Brain pericyte (primary cell): ENCODE measurements around the gene NPIPA1.
"Not testable (repeated sequence)": the region's sequence is repeated elsewhere in the genome, so short reads cannot be mapped to it uniquely, and the experiment has no call there.

ENCODE experiments used
- DNase-seq: peaks from one replicate; pipeline ENCODE4 v3.0.0-alpha.2; 2012; ENCODE audit warnings: low read depth, low spot score

Gene NPIPA1

DNA sequence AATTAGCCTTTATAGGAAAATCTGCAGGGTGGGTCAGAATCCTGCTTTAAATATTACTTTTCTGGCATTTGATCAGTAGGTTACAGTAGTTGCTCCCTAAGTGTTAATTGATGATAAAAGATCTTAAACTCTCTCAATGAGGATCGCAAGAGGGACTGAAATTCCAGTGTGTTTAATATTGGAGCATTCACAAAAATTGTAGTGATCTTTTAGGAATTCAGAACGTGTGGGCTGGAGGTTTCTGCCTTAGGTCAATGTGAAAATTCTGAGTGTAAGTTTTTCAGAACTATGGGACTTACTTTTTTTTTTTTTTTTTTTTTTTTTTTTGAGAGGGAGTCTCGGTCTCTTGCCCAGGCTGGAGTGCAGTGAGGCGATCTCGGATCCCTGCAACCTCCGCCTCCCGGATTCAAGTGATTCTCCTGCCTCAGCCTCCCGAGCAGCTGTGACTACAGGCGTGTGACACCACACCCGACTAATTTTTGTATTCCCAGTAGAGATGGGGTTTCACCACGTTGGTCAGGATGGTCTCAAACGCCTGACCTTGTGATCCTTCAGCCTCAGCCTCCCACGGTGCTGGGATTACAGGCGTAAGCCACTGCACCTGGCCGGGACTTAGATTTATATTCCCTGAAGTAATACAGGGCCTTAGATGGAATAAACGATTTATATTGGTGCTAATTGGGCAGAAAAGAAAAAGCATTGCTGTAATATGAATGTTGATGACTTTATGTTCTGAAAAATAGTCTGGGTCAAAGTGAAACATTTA, 39.9 kb downstream of the NPIPA1 start:
- DNase-seq: not testable (repeated sequence)

- DNase-seq: not testable (repeated sequence)
Observed at GRCh38 chr16:14978281-14978680, 41.0 kb downstream of the NPIPA1 start.

DNA sequence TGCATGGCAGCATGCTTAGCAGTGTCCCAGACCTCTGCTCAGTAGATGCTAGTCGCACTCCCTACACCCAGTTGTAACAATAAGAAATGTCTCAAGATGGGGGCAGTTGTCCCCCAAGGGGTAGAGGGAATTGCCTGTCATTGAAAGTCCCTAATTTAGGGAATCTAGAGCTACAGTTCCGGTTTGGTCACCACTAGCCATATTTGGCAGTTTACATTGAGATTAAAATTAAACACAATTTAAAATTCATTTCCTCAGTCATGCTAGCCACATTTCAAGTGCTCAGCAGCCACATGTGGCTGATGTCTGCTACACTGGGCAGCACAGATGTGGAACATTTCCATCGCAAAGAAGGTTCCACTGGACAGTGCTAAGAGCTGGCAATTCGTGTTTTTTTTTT, 41.7 kb downstream of the NPIPA1 start:
- not testable (repeated sequence) for DNase-seq

DNA sequence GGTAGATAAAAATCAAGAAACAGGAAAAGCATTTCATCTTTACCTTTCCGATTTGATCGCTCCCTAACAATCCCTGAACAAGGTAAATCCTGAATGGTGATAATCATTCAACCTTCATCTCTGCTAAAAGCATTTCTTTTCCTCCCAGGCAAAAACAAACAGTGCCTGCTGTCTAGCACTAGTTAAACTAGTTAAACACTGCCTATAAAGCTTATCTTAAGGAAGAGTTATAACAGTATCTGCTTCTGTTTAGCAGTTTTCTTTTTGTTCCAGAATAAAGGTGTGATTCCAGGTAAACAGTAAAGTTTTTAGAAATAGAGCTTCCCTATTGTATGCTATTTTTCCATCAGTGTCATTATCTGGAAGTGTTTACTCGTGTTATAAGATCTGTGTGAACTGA, 44.0 kb downstream of the NPIPA1 start:
- DNase-seq: not testable (repeated sequence)

- DNase-seq: not testable (repeated sequence)
Observed at GRCh38 chr16:14982521-14982920, 45.3 kb downstream of the NPIPA1 start.

DNA sequence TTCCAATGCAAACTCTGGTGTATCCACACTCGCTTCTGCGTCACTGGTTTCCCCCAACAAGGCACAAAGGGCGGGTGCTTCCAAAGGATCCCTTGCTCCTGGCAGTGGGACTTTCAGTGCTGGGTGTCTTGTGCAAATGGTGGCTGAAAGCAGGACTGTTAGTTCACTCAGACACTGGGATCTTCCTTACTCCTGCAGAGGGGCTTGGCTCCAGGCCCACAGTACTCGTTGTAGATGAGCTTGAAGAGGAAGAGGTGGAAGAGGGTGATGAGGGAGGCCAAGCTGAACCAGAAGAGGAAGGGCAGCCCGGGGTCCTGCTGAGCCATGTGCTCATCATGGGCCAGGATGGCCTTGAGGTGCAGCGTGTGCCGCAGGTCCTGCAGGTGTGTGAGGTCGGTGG, 50.8 kb downstream of the NPIPA1 start:
- not testable (repeated sequence) for DNase-seq

- not testable (repeated sequence) for DNase-seq
Observed at GRCh38 chr16:14988661-14989191, 51.5 kb downstream of the NPIPA1 start.

DNA sequence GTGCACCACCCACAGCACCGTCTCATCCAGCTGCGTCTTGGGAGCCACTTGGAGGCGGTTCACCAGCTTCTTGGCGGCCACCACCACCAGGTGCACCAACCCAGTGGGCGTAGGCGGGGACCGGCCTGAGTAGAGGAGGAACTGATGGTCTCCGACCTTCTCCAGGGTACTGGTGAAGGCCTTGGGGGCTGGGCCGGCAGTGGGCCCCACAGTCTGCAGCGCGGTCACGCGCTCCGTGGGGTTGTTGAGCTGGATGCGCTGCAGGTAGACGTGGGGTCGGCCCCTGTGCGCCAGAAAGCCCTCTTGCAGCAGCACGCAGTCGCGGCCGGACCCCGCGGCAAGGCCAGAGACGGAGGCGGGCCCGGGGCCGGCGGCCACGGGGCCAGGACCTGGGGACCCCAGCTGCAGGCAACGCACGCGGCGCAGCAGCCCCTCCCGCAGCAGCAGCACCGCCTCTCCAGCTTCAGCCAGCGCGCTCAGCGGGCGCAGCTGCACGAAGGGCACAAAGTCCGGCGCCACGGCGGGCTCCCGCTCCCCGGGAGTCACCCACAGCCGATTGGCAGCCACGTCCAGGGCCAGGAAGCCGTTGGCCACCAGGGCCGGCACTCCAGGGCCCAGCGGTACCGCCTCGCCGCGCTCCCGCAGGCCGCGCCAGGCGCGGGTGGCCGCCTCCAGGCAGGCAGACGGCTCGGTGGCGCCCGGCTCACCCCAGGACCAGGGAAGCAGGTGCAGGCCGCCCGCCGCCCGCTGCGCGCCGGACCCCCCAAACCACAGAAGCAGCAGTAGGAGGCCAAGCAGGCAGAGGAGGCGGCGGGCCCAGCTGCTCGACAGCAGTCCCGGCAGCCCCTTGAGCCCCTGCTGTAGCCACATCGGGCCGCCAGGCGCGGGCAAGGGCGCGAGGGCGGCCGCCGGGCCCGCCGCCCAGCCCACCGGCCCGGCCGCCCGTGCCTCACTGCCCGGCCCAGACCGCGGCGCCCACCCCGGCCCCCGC, 52.3 kb downstream of the NPIPA1 start:
- not testable (repeated sequence) for DNase-seq

DNA sequence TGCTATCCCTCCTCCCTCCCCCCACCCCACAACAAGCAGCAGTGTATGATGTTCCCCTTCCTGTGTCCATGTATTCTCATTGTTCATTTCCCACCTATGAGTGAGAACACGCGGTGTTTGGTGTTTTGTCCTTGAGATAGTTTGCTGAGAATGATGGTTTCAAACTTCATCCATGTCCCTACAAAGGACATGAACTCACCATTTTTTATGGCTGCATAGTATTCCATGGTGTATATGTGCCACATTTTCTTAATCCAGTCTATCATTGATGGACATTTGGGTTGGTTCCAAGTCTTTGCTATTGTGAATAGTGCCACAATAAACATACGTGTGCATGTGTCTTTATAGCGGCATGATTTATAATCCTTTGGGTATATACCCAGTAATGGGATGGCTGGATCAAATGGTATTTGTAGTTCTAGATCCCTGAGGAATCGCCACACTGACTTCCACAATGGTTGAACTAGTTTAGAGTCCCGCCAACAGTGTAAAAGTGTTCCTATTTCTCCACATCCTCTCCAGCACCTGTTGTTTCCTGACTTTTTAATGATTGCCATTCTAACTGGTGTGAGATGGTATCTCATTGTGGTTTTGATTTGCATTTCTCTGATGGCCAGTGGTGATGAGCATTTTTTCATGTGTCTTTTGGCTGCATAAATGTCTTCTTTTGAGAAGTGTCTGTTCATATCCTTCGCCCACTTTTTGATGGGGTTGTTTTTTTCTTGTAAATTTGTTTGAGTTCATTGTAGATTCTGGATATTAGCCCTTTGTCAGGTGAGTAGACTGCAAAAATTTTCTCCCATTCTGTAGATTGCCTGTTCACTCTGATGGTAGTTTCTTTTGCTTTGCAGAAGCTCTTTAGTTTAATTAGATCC, 56.3 kb downstream of the NPIPA1 start:
- DNase-seq: not testable (repeated sequence)

- not testable (repeated sequence) for DNase-seq
Observed at GRCh38 chr16:14996702-14997101, 59.5 kb downstream of the NPIPA1 start.

DNA sequence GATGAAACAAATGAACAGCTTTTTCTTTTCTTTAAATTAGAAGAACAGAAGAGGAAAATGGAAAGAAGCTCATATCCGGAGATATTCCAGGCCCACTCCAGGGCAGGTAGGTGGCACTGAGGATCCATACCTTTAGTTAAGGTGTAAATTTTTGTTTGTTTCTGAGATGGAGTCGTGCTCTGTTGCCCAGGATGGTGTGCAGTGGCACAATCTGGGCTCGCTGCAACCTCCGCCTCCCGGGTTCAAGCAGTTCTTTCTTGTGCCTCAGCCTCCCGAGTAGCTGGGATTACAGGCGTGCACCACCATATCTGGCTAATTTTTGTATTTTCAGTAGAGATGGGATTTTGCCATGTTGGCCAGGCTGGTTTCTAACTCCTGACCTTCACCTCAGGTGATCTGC, 61.1 kb downstream of the NPIPA1 start:
- not testable (repeated sequence) for DNase-seq

GRCh38 chr16:14999845-15000244, 62.6 kb downstream of the NPIPA1 start:
- not testable (repeated sequence) for DNase-seq
